ENCODE measurements around the gene PCK2. TPM values are rescaled to one million over a fixed set of nuclear protein-coding genes. Genes with fewer than 3 reads are reported as not detected.

Gene PCK2
- total and polyA plus RNA-seq, 2 of the 8 experiments (the other 6 are each of a cell fraction or from before 2014, with no cell fraction given) = 81.9 to 115 TPM

DNA sequence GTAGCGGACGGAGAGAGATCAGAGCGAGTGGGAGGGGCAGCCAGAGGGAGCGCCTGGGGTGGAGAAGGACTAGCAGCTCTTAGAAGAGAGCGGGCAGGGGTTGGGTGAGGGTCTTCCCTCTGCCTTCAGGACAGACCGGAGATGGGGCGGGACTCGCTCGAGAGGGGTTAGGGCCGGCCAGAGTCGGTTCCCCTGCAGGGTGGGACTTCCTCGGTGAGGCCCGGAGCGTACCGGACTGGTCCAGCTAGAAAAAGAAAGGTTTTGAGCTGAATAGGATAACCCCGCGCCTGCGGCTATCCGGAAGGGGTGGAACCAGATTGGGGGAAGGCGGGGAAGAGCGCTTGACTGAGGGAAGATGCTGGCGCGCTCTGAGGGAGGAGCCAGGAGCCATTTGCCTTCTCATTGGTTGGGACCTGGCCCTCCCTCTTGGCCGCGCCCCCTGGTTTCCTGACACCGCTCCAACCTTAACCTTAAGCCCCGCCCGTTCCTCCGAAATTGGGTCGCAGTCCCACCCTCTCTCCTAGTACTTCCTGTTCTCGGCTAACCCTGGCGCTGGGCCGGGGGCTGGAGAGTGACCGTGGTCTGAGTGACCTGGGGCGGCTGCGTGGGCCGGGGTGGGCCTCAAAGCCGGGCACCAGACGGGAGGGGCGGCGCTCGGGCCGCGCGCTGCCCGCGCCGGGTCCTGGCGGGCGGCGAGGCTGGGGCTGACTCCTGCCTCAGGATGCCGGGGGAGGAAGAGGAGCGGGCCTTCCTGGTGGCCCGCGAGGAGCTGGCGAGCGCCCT lies 53.1 kb downstream of the PCK2 start, which contains the start of gene RNF31 (continued):
- TF ChIP-seq SIN3A (conservative IDR thresholded peaks at IDR 0.05 in 1 of 2, IDR thresholded peaks at IDR 0.05 in 1 of 2; ENCODE audit: low read depth in 1 of 2, low read length in 2 of 2) = 0 out of 4 replicates have a peak, but pooled peaks of 1 of the 2 experiments have one; percentile 17
- 0 out of 2 replicates have a peak, but pooled peaks have one; percentile 8 for TF ChIP-seq TAF1 (IDR thresholded peaks at IDR 0.05; ENCODE audit: low read depth, low read length)
- TF ChIP-seq POLR2A (IDR thresholded peaks at IDR 0.05; ENCODE audit: control extremely low read depth in 1 of 2, low read depth in 2 of 2, low read length in 2 of 2) = peak in 1 of 2 experiments; percentile 55; a peak in 1 of 3 replicates

All from H1 (cell line).